WI38 (cell line): Measurements from ENCODE around the gene NDNF.
A peak's percentile ranks its signal among the peaks of the same experiment; 100 is the strongest.

ENCODE experiments used
- H3K4me3 ChIP-seq: 2 replicates; pipeline ENCODE4 v1.5.1; 2011; ENCODE audit warnings: low read depth, mild to moderate bottlenecking, control low read depth, low read length
- CTCF ChIP-seq: IDR thresholded peaks from 2 replicates; pipeline ENCODE4 v1.5.1; 2012; ENCODE audit warnings: low read depth, mild to moderate bottlenecking, control low read depth, low read length

The NDNF gene

DNA sequence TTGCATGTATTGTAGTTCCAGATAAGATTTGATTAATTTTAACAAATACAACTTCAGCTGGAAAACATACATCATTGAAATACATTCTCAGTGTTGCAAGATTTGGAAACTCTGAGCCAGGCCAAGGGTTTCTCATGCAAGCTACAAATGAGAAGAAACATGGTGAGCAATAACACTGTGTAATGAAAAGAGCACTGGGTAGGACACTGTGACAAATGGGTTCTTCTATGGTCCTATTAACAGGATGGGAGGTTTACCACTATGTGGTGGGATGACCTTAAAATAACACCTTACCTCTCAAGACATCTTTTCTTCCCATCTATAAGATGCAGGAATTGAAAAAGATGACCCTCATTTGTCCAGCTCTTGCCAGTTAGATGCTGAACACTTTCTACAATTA lies 19.6 kb upstream of the NDNF start:
- no peak for TF ChIP-seq CTCF
- H3K4me3 ChIP-seq: no peak overlapping the region

- H3K4me3 ChIP-seq: no peak overlapping the region
- TF ChIP-seq CTCF: no peak
These were observed 16.5 kb upstream of the NDNF start for GRCh38 chr4:121088867-121089266.

DNA sequence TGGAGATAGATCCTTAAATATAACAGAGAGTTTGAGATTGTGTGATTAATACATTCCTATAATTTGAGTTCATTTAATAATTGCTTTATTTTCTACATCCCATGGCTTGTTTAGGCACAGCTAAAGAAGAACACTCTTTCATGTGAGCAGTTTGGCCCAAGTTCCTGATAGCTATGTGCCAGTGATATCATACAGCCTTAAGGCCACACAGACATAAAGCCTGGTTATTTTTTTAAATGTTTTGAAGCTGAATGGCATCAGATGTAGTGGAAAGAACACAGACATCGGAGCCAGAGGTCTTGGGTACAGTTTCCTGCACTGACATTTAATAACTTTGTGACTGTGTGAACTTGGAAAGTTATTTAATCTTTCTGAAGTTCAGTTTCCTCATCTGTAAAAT lies 7.0 kb upstream of the NDNF start:
- no peak for TF ChIP-seq CTCF
- no peak overlapping the region for H3K4me3 ChIP-seq

GRCh38 chr4:121077496-121077895 lies 5.2 kb upstream of the NDNF start:
- TF ChIP-seq CTCF: no peak
- H3K4me3 ChIP-seq: no peak overlapping the region

- TF ChIP-seq CTCF: no peak
- no peak overlapping the region for H3K4me3 ChIP-seq
These were observed 4.1 kb upstream of the NDNF start for GRCh38 chr4:121076416-121076815.

DNA sequence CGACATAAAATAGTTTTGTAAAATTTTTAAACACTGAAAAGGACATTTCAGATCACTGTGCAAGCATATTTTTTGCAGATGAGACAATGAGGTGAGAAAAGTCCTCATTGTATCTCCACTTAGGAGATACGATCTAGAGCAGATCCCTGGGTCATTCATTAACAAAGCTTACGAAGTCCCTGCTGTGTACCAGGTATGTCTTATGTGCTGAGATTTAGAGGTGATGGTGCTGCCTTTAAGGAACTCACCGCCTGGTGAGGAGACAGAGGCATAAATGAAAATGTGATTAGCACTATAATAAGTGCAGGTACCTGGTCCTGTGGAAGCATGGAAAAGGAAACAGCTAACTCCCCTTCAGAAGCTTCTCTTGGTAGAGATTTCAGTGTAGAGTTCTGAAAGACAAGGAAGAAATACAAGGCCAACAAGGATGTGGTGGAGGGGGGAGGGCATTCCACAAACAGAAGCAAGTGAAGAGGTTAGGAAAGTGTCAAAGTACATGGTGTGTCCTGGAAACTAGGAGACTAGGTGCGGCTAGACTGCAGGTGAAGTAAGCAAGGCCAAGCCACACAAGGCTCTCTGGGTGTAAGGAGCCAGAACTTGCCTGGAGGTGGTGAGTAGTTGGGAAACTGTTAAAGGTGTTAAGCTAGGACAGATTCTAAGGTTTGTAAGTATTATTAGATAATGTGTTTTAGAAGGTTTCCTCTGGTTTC lies 1.5 kb upstream of the NDNF start:
- TF ChIP-seq CTCF: no peak
- H3K4me3 ChIP-seq: no peak overlapping the region

DNA sequence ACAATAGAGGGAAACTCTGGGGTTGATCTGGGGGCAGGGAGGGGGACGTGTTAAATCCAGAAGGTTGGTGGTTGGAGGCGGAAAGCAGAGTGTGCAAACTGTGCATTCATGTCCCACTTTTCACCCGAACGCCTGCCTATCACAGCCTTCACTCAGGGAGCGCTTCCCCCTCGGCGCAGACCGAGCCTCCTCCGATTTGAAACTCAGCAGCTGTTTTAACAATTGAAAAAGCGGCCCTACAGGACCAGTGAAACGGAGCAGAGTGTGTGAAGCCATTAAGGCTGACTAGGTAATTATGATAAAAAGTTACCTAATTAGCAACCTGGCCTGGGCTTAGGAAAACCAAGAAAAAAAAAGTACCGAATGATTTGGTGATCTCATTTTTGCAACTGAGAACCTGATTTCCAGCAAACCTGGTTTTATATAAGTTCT lies 685 bp upstream of the NDNF start:
- no peak for TF ChIP-seq CTCF
- peak overlapping the region; percentile 52 for H3K4me3 ChIP-seq
